HG03196 (cell line): Measurements from ENCODE around the gene FILIP1L.
"Not testable (repeated sequence)": the region's sequence is repeated elsewhere in the genome, so short reads cannot be mapped to it uniquely, and the experiment has no call there.

Experiments used
- ATAC-seq: cut with Tn5 transposase; IDR thresholded peaks from one replicate; pipeline ENCODE4 v1.9.1; 2021; ENCODE audit not compliant: unreplicated experiment

FILIP1L gene

DNA sequence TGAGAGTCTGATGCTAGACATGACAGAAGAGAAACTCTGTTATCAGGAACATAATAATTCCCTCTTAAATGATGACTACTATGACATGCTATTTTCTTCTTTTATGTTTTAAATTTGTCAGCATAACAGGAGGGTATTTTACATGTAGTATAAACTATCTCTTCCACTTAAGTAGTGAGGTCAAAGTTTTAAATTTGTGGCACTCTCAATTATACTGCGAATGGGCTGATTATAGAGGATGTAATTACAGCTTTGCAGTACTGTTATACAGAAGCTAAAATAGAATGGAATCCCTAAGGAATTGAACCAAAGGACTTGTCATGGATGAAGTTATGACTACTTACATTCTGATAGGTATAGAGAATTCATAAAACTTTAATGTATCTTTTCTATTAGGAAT is 262.3 kb downstream of the FILIP1L start:
- no peak for ATAC-seq

DNA sequence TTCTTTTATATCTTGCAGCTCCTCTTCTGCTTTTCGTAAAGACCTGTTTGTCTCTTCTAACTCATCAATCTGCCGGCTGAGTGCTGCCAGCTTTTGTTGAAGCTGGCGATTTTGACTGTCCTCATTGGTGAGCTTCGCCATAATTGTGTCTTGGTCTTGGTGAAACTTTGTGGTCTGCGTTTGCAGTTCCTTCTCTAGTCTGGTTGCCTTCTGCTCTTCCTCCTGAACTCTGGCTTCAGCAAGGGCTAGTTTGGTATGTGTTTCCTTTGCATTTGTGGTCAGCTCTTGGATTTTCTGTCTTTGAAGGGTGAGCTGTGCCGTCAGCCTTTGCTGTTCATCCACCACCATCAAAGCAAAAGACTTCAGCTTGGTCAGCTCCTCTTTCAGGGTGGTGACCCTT is 263.7 kb downstream of the FILIP1L start:
- ATAC-seq, result no peak

DNA sequence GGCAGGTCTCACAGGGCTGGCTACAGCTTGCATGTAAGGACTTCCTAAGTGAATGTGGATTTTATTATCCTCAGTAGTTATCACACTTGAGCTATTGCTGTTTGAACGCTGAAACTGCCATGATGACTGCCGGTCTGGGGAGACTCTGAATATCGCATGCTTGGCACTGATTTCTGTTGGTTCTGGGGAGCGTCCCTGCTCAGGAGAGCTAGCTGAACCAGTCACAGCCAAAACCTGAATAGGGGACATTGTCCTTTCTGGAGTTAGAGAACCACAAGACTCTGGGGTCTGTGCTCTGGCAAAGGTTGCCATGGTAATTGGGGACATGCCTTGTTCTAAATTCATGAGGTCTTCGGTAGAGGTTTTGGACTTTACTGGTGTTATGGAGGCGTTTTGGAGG is 265.9 kb downstream of the FILIP1L start:
- no peak for ATAC-seq

DNA sequence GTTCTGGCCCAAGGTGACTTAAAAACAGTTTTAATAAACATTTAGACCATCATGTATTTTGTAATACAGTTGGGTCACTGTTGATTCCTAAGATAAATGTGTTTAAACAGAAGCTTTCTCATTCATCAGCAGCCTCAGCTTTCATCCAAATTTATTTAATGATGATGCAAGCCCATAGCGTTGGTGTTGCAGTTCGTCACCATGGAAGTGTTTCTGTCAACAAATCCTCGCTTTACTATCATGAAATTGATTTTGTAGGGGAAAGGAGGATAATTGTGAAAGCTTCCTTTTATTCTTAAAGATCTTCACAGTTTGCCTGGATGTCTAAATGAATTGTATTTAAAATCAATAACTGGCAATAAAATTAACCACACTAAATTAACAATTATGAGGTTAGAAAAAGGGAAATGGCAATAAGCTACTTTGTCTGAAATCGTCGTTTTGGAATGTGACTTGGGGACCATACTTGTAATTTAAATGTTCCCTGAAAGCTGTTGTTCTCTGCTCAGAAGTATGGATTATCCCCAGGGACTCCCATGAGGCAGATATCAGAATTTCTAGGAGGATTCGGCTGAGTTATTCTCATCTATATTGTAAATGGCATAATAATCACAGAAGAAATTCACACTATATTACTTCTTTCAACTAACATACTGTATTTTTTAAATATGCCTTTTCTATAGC is 267.7 kb downstream of the FILIP1L start:
- ATAC-seq, result no peak

DNA sequence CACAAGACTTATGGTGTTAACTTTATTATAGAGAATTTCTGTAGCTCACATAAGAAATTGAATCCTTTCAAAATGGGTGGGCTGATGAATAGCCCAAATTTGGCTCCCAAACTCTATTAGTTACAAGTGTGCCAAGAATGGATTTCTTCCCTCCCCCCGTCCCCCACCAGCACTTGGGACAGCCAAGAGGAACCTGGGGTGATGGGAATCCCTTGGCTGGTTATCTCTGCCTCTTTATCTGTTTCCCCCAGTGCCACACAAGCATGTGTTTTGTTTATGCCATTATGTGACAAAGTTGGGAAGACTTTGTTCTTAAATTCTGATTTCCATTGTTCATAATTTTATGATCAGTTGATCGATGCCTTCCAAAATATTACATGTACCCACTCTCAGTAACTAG is 268.3 kb downstream of the FILIP1L start:
- ATAC-seq, result no peak

DNA sequence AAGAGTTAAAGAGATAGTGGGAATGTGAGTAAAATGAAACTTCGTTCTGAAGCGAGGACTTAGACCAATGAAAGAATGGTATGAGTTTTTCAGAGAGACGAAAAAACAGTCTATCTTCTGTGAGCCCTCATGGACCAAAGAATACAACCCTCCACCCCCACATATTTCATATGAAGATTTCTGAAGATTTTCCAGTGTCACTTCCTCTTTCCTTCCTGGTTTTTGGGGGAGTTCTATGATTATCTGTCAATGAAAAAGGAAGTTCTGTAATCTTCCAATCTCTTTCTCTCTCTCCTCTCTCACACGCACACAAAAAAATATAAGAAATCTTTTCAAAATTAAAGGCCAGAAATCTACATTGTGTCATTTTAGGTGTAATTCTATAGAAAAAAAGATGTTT is 269.0 kb downstream of the FILIP1L start:
- no peak for ATAC-seq

DNA sequence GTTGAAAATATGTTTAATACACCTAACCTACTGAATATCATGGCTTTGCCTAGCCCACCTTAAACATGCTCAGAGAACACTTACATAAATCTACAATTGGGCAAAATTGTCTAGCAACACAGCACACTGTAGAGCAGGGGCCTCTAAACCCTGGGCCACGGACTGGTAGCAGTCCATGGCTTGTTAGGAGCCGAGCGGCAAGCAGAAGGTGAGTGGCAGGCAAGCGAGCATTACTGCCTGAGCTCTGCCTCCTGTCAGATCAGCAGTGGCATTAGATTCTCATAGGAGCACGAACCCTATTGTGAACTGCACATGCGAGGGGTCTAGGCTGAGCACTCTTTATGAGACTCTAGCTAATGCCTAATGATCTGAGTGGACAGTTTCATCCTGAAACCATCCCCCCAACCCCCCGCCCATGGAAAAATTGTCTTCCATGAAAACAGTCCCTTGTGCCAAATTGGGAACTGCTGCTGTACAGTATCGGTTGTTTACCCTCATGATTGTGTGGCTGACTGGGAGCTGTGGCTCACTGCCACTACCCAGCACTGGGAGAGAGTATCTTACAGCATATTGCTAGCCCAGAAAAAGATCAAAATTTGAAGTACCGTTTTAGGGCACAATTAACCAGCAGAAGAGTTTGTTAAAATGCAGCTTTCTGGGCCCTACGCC is 270.6 kb downstream of the FILIP1L start:
- no peak for ATAC-seq

DNA sequence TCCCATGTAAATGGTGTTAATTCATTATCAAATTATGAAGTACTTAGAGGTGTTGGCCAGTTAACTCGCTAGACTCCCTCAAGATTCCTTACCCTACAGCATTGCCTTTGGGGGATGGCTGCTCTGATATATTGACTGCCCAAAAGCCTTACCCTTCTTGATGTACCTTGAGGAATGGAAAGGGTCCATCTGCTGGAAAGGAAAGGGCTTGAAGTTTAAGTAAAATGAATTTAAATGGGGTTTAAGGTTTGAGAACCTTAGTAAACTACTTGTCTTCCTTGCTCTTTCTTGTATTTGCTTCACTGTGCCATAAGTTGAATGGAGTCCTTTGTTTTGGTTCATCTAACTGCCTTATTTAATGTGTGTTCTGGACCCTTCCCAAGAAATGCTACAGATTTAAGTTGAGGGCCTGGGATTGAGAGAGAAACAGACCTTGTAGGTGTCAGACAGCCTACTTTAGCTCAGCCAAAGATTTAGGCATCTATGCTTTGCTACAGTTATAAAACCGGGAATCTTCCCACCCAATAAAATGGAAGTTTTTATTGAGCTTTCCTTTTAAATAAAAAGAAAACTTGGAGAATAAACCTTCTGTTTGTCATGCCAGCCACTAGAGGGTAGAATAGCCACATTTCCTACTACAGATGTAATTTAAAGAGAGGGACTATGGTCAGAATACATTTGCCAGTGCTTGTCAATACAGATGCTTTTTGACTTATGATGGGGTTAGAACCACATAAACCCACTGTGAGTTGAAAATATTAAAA is 271.3 kb downstream of the FILIP1L start:
- no peak for ATAC-seq

DNA sequence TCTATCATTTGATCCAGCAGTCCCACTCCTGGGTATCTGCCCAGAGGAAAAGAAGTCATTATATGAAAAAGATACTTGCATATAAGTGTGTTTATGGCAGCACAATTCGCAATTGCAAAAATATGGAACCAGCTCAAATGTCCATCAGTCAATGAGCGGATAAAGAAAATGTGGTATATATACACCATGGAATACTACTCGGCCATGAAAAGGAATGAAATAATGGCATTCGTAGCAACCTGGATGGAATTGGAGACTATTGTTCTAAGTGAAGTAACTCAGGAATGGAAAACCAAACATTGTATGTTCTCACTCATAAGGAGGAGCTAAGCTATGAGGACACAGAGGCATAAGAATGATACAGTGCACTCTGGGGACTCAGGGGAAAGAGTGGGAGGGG is 272.4 kb downstream of the FILIP1L start:
- not testable (repeated sequence) for ATAC-seq

DNA sequence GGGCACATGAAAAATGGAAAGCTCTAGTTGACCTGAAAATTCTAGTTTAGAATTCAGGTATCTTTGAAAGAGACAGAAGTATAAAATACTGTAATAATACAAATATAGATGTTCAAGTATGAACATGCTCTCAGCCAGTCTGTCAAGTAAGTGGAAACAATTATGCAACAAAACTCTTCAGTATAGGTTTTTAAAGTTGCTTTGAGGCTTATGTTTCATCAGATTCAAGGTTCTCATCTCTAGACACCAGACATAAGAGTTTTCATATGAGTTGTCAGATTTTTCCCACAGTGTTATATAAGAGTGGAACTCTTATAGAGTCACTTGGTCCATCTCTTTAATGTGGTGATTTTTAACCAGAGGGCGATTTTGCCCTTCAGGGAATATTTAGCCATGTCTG is 274.7 kb downstream of the FILIP1L start:
- ATAC-seq, result no peak

DNA sequence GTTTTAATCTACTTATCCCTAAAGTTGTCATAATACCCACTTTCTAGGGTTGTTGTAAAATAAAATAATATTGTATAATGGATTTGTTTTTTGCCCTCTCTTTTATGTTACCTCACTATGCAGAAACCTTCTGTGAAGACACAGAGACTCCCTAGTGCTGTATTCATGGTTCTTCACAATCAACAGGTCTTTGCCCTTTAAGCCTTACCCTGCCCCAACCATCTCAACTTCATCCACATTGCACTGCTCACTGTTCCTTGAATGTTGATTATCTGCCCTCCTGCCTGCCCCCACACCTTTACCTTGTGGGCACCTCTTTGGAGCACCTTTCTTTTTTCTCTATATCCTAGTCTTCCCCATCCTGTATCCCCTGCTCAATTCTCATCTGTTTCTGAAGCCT is 275.5 kb downstream of the FILIP1L start:
- ATAC-seq, result no peak

DNA sequence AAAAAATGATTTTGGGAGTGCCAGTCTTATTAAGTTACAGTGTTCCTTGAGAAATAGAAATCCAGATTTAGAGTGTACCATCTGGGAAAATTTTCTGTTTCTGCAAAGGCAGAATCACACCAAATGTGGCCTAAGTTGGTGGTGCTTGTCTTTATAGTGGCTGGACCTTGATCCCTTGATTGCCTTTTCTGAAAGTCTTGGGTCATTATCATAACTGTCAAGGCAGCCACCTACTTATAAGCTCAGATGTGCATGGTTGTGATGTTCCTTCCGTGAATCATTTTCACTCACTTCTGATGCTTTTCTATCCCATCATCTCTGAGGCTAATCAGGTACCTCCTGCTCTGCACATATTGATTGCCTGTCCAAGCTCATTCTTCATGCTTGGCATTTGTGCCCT is 276.6 kb downstream of the FILIP1L start:
- no peak for ATAC-seq

DNA sequence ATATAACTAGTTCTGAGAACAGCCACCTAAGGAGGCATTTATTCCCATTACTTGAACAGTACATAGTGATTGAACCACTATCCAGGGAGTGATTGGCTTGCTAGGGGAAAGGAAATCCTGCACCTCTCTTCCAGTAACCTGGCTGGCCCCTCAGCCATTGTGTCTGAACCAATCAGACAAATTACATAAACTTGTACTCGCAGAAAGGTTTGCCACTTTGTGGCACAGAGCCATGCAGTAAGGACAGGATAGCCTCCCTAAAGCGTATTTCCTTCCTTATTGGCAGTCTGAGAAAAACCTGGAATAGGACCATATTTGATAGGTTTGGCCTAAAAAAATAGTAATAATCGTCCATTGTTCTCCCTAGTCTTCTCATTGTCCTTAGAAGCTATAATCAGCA is 277.6 kb downstream of the FILIP1L start:
- no peak for ATAC-seq

DNA sequence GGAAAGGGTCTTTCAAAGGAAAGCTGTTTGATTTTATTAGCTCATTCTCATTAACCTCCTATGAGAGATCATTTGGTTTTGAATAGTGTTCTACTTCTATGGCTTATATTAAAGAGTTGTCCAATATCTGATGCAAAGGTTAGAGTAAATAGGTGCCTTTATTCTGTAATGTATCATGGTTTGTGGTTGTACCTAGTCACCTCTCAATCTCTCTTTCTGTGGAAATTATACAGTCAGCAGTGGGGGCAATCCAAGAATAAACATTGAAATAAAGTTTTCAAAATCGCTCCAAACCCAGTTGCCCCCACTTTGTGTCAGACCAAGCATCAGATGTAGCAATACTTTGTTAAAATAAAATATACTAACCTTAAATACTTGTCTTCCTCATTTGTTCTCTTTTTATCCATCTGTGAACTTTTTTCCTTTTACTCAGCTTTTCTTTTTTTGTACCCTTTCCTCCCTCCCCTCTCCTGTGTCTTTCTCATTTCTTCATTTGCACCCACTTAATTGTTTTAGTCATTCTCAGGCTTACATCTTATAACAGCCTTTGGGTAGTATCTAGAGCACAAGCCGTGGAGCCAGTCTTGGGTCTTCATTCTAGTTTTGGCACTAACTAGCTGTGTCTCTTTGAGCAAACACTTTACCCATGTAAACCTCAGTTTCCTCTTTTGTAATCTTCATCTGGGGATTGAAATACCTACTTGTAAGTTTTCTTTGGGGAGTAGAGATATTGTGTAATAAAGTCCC is 279.9 kb downstream of the FILIP1L start:
- no peak for ATAC-seq

DNA sequence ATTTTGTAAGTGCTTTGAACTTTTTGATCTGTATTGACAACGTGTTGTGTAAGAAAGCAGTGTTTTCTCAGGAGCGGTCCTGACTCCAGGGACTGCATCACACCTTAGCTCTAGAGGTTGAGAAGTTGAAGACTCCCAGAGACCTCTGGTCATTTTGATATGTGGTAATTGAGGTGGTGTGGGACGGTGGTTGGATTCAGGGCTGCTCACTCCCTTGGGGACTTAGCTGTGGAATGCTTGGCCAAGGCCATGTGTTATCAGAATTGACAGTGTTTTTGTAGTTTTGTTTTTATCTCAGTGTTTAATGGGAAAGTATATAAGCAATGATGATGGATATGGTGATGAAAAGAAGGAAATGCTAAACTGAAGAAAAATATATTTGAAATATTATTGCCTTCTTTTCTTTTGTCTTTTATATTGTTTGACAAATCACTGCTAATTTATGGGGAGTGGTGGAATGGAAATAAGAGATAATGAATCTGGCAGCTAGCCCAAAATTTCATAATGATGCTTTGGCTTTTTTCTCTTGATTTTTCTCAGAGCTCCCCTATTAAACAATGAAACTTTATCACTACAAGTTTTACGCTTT is 280.6 kb downstream of the FILIP1L start:
- ATAC-seq, result no peak

DNA sequence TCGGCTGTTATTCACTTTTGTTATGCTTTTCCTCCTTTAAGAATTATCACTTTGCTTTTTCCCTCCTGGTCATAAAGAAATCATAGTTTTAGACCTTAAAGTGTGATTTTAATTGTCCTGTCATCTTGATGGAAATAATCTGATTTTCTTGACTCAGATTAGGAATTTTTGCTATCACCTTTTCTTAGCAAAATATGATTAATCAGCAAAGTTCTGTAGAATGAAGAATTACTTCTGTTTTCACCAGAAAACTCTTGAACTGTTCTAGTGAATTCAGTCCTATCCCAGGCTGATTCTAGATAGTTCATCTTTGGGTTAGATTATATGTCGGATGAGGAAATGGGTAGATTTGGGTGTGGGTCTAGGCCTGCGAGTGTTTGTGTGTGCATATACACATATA is 284.5 kb downstream of the FILIP1L start:
- no peak for ATAC-seq

DNA sequence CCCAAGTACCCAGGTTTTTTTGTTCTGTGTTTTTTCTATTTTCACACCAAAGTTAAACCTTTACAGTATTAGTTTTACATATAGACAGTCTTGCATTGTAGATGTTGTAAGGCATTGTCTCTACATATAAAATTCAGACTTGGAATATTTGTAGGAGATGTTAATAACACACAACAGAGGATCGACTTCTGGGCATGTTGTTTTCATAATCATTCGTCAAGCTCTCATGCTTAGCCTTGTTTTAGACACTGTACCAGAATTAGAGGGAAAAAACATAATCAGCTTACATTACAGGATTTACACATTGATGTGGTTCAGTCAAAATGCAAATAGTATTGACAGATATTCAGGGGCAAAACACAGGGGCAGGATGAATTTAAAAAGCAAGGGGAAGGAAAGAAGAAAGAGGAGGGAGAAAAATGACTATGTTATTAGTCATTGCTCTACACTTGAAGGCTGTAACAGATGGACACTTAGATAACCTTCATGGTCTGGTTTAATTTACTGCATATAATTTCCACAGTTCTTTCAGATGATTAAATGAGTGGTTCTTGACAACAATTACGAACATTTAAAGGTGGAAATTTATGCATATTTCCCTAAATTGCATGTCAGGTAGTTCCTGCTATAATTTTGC is 289.2 kb downstream of the FILIP1L start:
- ATAC-seq, result no peak

DNA sequence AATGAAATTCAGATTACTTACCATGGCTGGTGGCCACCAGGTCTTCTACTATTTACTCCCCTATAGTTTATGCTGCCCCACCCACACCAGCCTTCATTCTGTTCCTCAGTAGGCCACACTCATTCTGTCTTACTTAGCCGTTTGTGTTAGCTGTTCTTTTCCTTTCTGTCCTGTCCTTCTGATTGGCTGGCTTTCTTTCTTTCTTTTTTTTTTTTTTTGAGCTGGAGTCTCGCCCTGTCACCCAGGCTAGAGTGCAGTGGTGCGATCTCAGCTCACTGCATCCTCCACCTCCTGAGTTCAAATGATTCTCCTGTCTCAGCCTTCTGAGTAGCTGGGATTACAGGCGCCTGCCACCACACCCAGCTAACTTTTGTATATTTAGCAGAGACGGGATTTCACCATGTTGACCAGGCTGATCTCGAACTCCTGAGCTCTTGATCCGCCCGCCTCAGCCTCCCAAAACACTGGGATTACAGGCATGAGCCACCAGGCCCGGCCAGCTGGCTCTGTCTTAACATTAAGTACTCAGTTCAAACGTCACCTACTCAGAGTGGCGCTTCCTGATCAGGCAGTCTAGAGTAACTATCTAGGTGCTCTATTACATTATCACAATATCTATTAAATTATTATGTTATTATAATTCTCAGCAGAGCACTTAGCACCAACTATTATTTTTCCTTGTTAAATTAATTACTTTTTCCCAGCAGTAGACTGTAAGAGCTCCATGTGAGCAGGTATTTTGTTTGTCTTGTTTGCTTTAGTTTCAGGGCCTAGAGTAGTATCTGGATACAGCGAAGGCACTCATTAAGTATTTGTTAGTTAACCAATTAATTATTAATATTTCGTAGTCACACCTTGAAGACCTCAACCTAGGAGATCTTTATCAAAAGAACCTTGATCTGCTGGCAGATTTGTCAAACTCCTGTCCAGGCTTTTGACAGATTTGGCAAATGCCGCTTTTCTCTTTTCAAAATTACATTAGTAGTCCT is 290.3 kb downstream of the FILIP1L start:
- ATAC-seq, result no peak

DNA sequence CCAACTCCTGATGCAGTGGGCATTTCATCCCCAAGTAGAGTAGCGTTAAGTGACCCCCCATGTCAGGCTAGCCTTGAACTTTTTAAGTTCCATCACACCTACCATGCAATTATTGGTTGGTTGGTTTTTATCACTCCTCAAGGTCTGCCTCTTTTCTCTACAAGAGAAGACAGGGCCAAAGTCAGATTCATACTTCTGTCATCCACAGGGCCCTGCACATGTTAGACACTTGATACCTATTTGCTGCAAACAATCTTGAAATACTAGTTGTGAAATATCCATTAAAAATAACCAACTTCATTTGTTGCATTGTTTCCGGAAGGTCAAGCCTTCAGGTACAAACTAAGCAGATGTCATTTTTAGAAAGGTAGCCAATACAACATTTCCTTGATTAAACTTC is 295.5 kb downstream of the FILIP1L start:
- ATAC-seq, result no peak
